ENCODE measurements around the gene IFI35.
"Not testable (repeated sequence)": the region's sequence is repeated elsewhere in the genome, so short reads cannot be mapped to it uniquely, and the experiment has no call there.

The IFI35 gene

GRCh38 chr17:42997390-42997983 lies 9.1 kb upstream of the IFI35 start:
- no peak for DNase-seq (ENCODE audit: low spot score)

GRCh38 chr17:42997984-42998938 lies 8.3 kb upstream of the IFI35 start, which contains the start of gene RPL27:
TSS of gene RPL27 (plus strand) at chr17:42998419. CDS start at chr17:42998751, 332 bp downstream.
- peak; percentile 35 for FAIRE-seq
- peak; percentile 97 for DNase-seq (ENCODE audit: low spot score)

More at GRCh38 chr17:42997390-42997983, 9.1 kb upstream of the IFI35 start:
- FAIRE-seq: no peak

- DNase-seq (ENCODE audit: low spot score) (no peak), FAIRE-seq (no peak)
Measured at GRCh38 chr17:42999003-42999525, 7.5 kb upstream of the IFI35 start.

- DNase-seq (ENCODE audit: low spot score); FAIRE-seq: not testable (repeated sequence)
Measured at GRCh38 chr17:43000894-43001293, 5.7 kb upstream of the IFI35 start.

- FAIRE-seq (no peak), DNase-seq (ENCODE audit: low spot score) (peak; percentile 76)
Measured at GRCh38 chr17:43003542-43004172, 2.9 kb upstream of the IFI35 start.

- peak; percentile 33 for DNase-seq (ENCODE audit: low spot score)
- no peak for FAIRE-seq
Measured at GRCh38 chr17:43010667-43011308, 4.2 kb downstream of the IFI35 start.

- no peak for FAIRE-seq
Measured at GRCh38 chr17:43011728-43012472, 5.3 kb downstream of the IFI35 start.

GRCh38 chr17:43013296-43013695 lies 6.7 kb downstream of the IFI35 start:
- no peak for FAIRE-seq
- DNase-seq (ENCODE audit: low spot score): no peak

More at GRCh38 chr17:43011728-43012472, 5.3 kb downstream of the IFI35 start:
- no peak for DNase-seq (ENCODE audit: low spot score)

- DNase-seq (ENCODE audit: low spot score): no peak
- no peak for FAIRE-seq
Measured at GRCh38 chr17:43014020-43014648, 7.5 kb downstream of the IFI35 start.

GRCh38 chr17:43014649-43015542 lies 8.3 kb downstream of the IFI35 start:
- DNase-seq (ENCODE audit: low spot score): no peak
- FAIRE-seq: no peak

GRCh38 chr17:43015579-43015978 lies 9.0 kb downstream of the IFI35 start:
- DNase-seq (ENCODE audit: low spot score): no peak
- no peak for FAIRE-seq

- DNase-seq (ENCODE audit: low spot score) (no peak), FAIRE-seq (no peak)
Measured at GRCh38 chr17:43016216-43016615, 9.6 kb downstream of the IFI35 start.

GRCh38 chr17:43018008-43018853 lies 11.6 kb downstream of the IFI35 start:
- FAIRE-seq (peak; percentile 79), DNase-seq (ENCODE audit: low spot score) (no peak)

GRCh38 chr17:43018932-43019331 lies 12.3 kb downstream of the IFI35 start:
- DNase-seq (ENCODE audit: low spot score) (no peak), FAIRE-seq (no peak)

GRCh38 chr17:43019418-43019817 lies 12.8 kb downstream of the IFI35 start:
- DNase-seq (ENCODE audit: low spot score) (no peak), FAIRE-seq (no peak)

- DNase-seq (ENCODE audit: low spot score) (no peak), FAIRE-seq (no peak)
Measured at GRCh38 chr17:43020030-43020621, 13.5 kb downstream of the IFI35 start.
